K562 (cell line): ENCODE measurements around the gene WDR18. TPM values are rescaled to one million over a fixed set of nuclear protein-coding genes. Genes with fewer than 3 reads are reported as not detected.

Experiments
- CAMTA2 ChIP-seq: fragments of 250-450 bp; sonication (Bioruptor Pico); conservative IDR thresholded peaks from 2 replicates; pipeline ENCODE4 v1.5.1; 2022
- CUX1 ChIP-seq: fragments of 200-800 bp; sonication (Bioruptor generic); IDR thresholded peaks from 2 replicates; pipeline ENCODE4 v1.6.1; 2016; ENCODE audit warnings: missing genetic modification characterization, missing compliant biosample characterization
- ELF2 ChIP-seq: fragments of 250-450 bp; sonication (Bioruptor Pico); IDR thresholded peaks from 2 replicates; pipeline ENCODE4 v1.5.0; 2021; ENCODE audit warnings: mild to moderate bottlenecking
- EP400 ChIP-seq: fragments of 450-650 bp; IDR thresholded peaks from 2 replicates; pipeline ENCODE4 v1.6.1; 2017; ENCODE audit warnings: antibody characterized with exemption, mild to moderate bottlenecking, moderate library complexity
- EZH2 ChIP-seq: IDR thresholded peaks from 2 replicates; pipeline ENCODE4 v1.6.1; 2012; ENCODE audit warnings: low read depth, mild to moderate bottlenecking, inconsistent platforms, low read length, borderline replicate concordance
- GABPA ChIP-seq: fragments of 200-800 bp; sonication (Bioruptor generic); conservative IDR thresholded peaks from 2 replicates; pipeline ENCODE4 v1.6.1; 2016; ENCODE audit warnings: low read depth, missing genetic modification characterization, missing compliant biosample characterization
- MTF1 ChIP-seq: fragments of 250-450 bp; sonication (Bioruptor Pico); IDR thresholded peaks from 2 replicates; pipeline ENCODE4 v1.9.0; 2021; ENCODE audit warnings: moderate library complexity, mild to moderate bottlenecking, inconsistent platforms, borderline replicate concordance
- NONO ChIP-seq, 2 experiments: fragments of 200-400 bp in 1 of 2; fragments of 450-650 bp in 1 of 2; formaldehyde crosslinking in 1 of 2; IDR thresholded peaks; 2 replicates each; pipeline ENCODE4 v1.6.1; 2017; ENCODE audit warnings: low read depth in 2 of 2, mild to moderate bottlenecking in 2 of 2, moderate library complexity in 2 of 2, low read length in 1 of 2
- RERE ChIP-seq: sonication (generic); formaldehyde crosslinking; IDR thresholded peaks from 2 replicates; pipeline ENCODE4 v1.8.0; 2023; ENCODE audit warnings: missing genetic modification reagents, mild to moderate bottlenecking, borderline replicate concordance
- SAP30 ChIP-seq: fragments of 200-600 bp; sonication (generic); IDR thresholded peaks from 2 replicates; pipeline ENCODE4 v1.6.1; 2012; ENCODE audit warnings: borderline replicate concordance, low read depth, mild to moderate bottlenecking, moderate library complexity, low read length, control low read depth, inconsistent platforms; ENCODE audit not compliant: insufficient read depth, poor library complexity, severe bottlenecking
- SMC3 ChIP-seq: conservative IDR thresholded peaks from 2 replicates; pipeline ENCODE4 v1.6.1; 2011; ENCODE audit warnings: low read depth, low read length, improper control_type of control experiment; ENCODE audit not compliant: insufficient read depth
- THRB ChIP-seq: fragments of 450-650 bp; formaldehyde crosslinking; conservative IDR thresholded peaks from 2 replicates; pipeline ENCODE4 v1.4.0; 2022; ENCODE audit warnings: mild to moderate bottlenecking, missing genetic modification characterization
- U2AF2 ChIP-seq: fragments of 200-400 bp; formaldehyde crosslinking; optimal IDR thresholded peaks from 2 replicates; pipeline ENCODE3; 2017; ENCODE audit warnings: low read depth, mild to moderate bottlenecking, low read length
- XRCC5 ChIP-seq: fragments of 200-400 bp; formaldehyde crosslinking; IDR thresholded peaks from 2 replicates; pipeline ENCODE4 v1.6.1; 2017; ENCODE audit warnings: low read depth, mild to moderate bottlenecking, low read length
- ZNF583 ChIP-seq: fragments of 250-450 bp; sonication (Bioruptor Pico); IDR thresholded peaks from 2 replicates; pipeline ENCODE4 v1.4.0; 2020
- ZSCAN29 ChIP-seq: fragments of 450-650 bp; IDR thresholded peaks from 2 replicates; pipeline ENCODE4 v1.6.1; 2017
- polyA plus RNA-seq, 8 experiments: library from polyadenylated mRNA; depleted of rRNA in 4 of 8; stranded (reverse) in 5 of 8; unstranded in 3 of 8; fragments of >200 nt; fragmentation: Nextera tagmentation in 2 of 8; fragmentation: Illumina TruSeq in 1 of 8; extraction: Ambion mirVana in 2 of 8; extraction: Trizol in 1 of 8; gene quantifications; 2 replicates each; pipeline versions ENCODE4 v1.2.1 to v1.2.3, GENCODE V29; 2011 to 2014; ENCODE audit warnings: inconsistent platforms in 1 of 8, missing spikeins in 1 of 8
- total RNA-seq, 7 experiments: library from RNA; depleted of rRNA in 6 of 7; stranded (reverse); fragments of >200 nt in 6 of 7; fragmentation: Illumina TruSeq in 2 of 7; extraction: Trizol in 2 of 7; gene quantifications; 2 replicates each; pipeline versions ENCODE4 v1.2.1 to v1.2.3, GENCODE V29; 2011 to 2021; ENCODE audit warnings: low replicate concordance in 1 of 7

WDR18 gene
- total and polyA plus RNA-seq, 9 of the 15 experiments (the other 6 are each of a cell fraction or from before 2014, with no cell fraction given) = 0.65 to 181 (median 30.1) TPM

GRCh38 chr19:982567-983170, 1.5 kb upstream of the WDR18 start (continued):
- TF ChIP-seq CUX1 (CRISPR knock-in tag) (no peak), EP400 (0 out of 2 replicates have a peak, but pooled peaks have one; percentile 19), XRCC5 (peak; percentile 43; the same call in 1 of the 2 replicates), ZSCAN29 (no peak), SMC3 (peak; percentile 99), NONO (IDR thresholded peaks at IDR 0.05; ENCODE audit: low read depth in 2 of 2, low read length in 1 of 2) (peak in 1 of 2 experiments; percentile 92; a peak in 2 of 4 replicates), EZH2 (no peak), CAMTA2 (CRISPR knock-in tag) (no peak), ELF2 (no peak), RERE (CRISPR knock-in tag) (no peak), MTF1 (no peak), GABPA (tag) (no peak), ZNF583 (CRISPR knock-in tag) (0 out of 2 replicates have a peak, but pooled peaks have one; percentile 43), THRB (CRISPR knock-in tag) (no peak), SAP30 (no peak), U2AF2 (no peak)
